ENCODE measurements around the gene CD79A.

GRCh38 chr19:41861846-41862245, 15.2 kb upstream of the CD79A start:
- TF ChIP-seq POLR2AphosphoS5 (IDR thresholded peaks at IDR 0.05; ENCODE audit: low read depth, low read length) (peak; percentile 3; the same call in 1 of the 2 replicates), REST (IDR thresholded peaks at IDR 0.05; ENCODE audit: insufficient read depth in 1 of 2, low read depth in 2 of 2, low read length in 2 of 2) (no peak), TAF1 (IDR thresholded peaks at IDR 0.05; ENCODE audit: borderline replicate concordance, insufficient read depth, low read length) (no peak), FOXP2 (optimal IDR thresholded peaks at IDR 0.05; ENCODE audit: borderline replicate concordance, extremely low read depth, extremely low read length, insufficient read depth) (no peak), SIN3A (IDR thresholded peaks at IDR 0.05; ENCODE audit: borderline replicate concordance, insufficient read depth, low read length) (no peak)

All from PFSK-1 (cell line).